Right lobe of liver (tissue), 4 donors: ENCODE results near the gene RASSF4.

Experiments used
- POLR2A ChIP-seq: fragments of 450-650 bp; IDR thresholded peaks from one replicate; pipeline ENCODE4 v1.6.1; 2017; ENCODE audit warnings: antibody characterized with exemption, mild to moderate bottlenecking
- TF ChIP-seq, protein P1 (sequence below), 4 donors: fragments of 200-600 bp in 3 of 4; fragments of 450-650 bp in 1 of 4; IDR thresholded peaks; one replicate each; pipeline versions ENCODE4 v1.5.1 to v1.8.0; 2016 to 2022; ENCODE audit warnings: antibody characterized with exemption in 4 of 4, mild to moderate bottlenecking in 2 of 4
- donor health status: DM: no; HTN: no; CAD: no.
- donor health status: DM: no; HTN: no; CAD: no.
- donor health status: DM: no; HTN: yes; CAD: no.

DNA sequence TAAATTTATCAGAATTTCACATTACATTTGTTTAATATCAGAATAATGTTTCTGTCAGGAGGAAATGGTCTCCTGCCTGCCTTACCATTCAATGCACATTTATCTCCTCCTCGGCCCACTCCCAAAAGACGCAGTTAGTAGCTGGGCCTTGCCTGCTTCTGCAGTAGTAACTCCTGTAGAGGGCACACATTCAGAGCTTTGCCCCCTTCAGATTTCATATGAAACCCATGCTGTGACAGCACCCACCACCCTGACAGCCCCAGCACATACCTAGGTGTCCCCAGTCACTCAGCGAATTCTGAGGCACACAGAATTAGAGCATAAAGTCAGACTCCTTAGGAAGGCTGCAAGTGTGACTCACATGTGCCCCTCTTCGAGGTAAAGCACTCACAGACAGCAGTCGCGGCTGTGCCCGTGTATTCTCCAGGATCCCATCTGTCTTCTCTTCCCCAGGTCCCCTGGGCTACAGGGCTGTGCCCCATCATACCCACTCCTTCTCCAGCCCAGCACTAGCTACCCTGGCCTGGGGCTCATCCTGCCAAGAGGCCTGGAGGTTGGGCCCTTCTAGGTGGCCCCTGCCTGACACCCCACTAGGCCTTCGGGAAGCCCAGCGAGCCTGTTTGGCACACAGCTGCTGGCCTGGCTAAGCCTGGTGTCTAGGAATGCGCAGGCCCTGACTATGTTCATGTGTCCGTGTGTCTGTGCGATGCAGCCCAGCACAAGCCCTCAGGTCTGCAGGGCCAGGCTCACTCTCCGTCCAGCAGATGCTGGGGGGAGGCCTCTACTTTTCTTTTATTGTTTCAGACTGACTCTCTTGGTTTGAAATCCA, 23.7 kb downstream of the RASSF4 start:
- TF ChIP-seq, protein P1, sequence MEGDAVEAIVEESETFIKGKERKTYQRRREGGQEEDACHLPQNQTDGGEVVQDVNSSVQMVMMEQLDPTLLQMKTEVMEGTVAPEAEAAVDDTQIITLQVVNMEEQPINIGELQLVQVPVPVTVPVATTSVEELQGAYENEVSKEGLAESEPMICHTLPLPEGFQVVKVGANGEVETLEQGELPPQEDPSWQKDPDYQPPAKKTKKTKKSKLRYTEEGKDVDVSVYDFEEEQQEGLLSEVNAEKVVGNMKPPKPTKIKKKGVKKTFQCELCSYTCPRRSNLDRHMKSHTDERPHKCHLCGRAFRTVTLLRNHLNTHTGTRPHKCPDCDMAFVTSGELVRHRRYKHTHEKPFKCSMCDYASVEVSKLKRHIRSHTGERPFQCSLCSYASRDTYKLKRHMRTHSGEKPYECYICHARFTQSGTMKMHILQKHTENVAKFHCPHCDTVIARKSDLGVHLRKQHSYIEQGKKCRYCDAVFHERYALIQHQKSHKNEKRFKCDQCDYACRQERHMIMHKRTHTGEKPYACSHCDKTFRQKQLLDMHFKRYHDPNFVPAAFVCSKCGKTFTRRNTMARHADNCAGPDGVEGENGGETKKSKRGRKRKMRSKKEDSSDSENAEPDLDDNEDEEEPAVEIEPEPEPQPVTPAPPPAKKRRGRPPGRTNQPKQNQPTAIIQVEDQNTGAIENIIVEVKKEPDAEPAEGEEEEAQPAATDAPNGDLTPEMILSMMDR (IDR thresholded peaks at IDR 0.05): no peak
- no peak for TF ChIP-seq POLR2A
